NCI-H2107 (cell line): Measurements from ENCODE around the gene OR8B4.
"Not testable (repeated sequence)": the region's sequence is repeated elsewhere in the genome, so short reads cannot be mapped to it uniquely, and the experiment has no call there.

Experiments used
- DNase-seq: peaks from one replicate; lab custom pipeline; 2025; lab: John Stamatoyannopoulos, UW

OR8B4 gene

GRCh38 chr11:124405581-124405980 is 19.1 kb downstream of the OR8B4 start:
- no peak for DNase-seq

DNA sequence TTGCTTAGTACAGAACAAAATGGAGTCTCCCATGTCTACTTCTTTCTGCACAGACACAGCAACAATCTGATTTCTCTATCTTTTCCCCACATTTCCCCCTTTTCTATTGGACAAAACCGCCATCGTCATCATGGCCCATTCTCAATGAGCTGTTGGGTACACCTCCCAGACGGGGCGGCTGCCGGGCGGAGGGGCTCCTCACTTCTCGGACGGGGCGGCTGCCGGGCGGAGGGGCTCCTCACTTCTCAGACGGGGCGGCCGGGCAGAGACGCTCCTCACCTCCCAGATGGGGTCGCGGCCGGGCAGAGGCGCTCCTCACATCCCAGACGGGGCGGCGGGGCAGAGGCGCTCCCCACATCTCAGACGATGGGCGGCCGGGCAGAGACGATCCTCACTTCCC is 21.5 kb downstream of the OR8B4 start:
- DNase-seq: not testable (repeated sequence)

DNA sequence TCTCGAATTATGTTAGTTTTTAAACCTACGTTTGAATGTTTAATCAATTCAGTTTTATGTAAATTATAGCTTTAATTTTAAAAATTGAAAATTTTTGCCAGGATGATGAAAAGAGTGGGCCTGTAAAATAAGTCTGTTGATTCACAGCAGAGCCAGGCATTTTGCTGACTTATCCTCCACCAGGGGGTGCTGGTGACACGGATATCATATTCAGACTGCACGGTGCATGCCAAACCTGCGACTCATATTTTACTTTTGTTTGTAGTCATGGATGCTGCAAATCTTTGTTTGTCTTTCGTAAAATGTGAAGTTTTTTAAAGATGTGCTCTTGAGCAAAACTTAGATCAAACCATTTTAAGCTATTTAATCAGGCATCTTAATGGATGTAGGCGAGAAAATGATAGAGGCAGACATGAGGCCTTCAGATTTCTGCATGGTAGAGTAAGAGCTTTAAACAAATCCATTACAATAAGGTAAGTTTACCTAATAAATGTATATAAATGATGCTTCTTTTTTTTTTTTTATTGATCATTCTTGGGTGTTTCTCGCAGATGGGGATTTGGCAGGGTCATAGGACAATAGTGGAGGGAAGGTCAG is 22.2 kb downstream of the OR8B4 start:
- no peak for DNase-seq

GRCh38 chr11:124398924-124399323 is 25.7 kb downstream of the OR8B4 start, which contains the start of gene OR8B3:
TSS of gene OR8B3 (minus strand) at chr11:124399024. CDS start at chr11:124397351, 1,673 bp downstream.
- no peak for DNase-seq

DNA sequence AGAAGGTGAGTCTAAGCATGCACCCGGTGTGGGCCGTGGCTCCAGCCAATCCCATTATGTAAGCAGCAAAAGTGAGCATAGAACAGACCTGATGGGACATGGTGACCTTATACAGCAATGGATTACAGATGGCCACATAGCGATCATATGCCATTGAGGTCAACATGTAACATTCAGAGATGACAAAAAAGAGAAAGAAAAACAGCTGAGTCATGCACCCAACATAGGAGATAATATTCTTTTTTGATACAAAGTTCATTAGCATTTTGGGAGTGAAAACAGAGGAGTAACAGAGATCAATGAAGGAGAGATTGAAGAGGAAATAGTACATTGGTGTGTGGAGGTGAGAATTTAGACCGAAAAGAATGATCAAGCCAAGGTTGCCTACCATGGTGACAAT is 27.8 kb downstream of the OR8B4 start:
- DNase-seq: not testable (repeated sequence)

DNA sequence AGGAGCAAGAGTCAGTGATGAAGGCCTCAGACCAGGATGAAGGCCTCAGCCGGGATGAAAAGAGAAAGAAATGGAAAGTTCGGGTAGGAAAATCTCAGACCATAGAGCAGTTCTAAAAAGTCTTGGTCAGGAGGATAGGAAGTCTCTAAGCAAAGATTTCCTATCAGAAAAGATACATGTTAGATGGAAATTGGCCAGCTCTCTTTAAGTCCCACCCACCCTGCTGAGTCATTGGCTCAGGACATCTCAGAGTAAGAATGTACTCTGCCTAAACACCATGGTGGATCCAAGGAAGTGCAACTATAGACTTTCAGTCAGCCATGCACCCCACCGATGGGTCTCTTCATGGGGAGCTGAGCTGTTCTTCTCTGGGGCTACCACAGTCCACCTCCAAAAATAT is 30.3 kb downstream of the OR8B4 start:
- DNase-seq: no peak

GRCh38 chr11:124384399-124384798 is 40.3 kb downstream of the OR8B4 start, which contains the start of gene OR8B2:
TSS of gene OR8B2 (minus strand) at chr11:124384499. CDS start at chr11:124383343, 1,156 bp downstream.
- DNase-seq: no peak

DNA sequence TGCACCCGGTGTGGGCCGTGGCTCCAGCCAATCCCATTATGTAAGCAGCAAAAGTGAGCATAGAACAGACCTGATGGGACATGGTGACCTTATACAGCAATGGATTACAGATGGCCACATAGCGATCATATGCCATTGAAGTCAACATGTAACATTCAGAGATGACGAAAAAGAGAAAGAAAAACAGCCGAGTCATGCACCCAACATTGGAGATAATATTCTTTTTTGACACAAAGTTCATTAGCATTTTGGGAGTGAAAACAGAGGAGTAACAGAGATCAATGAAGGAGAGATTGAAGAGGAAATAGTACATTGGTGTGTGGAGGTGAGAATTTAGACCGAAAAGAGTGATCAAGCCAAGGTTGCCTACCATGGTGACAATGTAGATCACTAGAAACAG is 41.8 kb downstream of the OR8B4 start:
- DNase-seq: not testable (repeated sequence)

GRCh38 chr11:124380585-124380984 is 44.1 kb downstream of the OR8B4 start:
- DNase-seq: no peak

- no peak for DNase-seq
These were observed 48.4 kb downstream of the OR8B4 start for GRCh38 chr11:124376280-124376679.
